GM18861 (cell line): ENCODE results near the gene TMC5.

Experiments used
- ATAC-seq: cut with Tn5 transposase; IDR thresholded peaks from one replicate; pipeline ENCODE4 v1.9.1; 2021; ENCODE audit not compliant: unreplicated experiment

TMC5 gene

GRCh38 chr16:19458722-19459379, 41.2 kb downstream of the TMC5 start:
- no peak for ATAC-seq

GRCh38 chr16:19460397-19460796, 42.7 kb downstream of the TMC5 start:
- no peak for ATAC-seq

GRCh38 chr16:19463468-19464315, 46.0 kb downstream of the TMC5 start:
- ATAC-seq = no peak

DNA sequence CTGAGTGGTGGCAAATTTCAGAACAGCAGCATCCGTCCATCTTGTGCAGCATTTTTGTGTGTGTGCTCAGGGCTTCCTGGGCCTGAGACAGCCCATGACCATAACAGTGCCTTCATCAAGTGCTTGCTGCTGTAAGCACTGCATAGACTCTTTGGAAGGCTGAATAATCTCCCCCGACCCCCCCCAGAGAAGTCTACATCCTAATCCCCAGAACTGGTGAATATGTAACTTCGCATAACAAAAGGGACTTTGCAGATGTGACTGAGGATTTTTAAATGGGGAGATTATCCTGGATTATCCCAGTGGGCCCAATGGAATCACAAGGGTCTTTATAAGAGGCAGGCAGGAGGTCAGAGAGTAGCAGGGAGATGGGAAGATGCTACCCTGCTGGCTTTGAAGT, 50.6 kb downstream of the TMC5 start:
- ATAC-seq = no peak

GRCh38 chr16:19472482-19472881, 54.8 kb downstream of the TMC5 start:
- no peak for ATAC-seq

DNA sequence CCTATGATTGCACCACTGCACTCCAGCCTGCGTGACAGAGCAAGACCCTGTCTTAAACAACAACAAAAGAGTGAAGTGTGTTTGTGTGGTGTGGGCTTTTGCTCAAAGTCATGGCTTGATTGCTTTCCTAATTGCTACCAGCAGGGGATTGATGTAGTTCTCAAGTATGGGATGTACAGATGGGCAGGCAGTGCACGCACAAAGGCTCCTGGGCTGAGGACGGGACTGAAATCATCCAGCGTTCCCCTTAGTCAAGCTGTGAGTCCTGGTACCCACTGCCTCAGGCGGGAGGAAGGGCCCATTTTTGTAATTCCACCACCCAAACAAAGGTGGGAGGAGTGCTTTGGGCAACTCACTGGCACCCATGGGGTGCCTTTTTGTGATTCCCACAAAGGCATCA, 56.9 kb downstream of the TMC5 start:
- ATAC-seq = no peak

DNA sequence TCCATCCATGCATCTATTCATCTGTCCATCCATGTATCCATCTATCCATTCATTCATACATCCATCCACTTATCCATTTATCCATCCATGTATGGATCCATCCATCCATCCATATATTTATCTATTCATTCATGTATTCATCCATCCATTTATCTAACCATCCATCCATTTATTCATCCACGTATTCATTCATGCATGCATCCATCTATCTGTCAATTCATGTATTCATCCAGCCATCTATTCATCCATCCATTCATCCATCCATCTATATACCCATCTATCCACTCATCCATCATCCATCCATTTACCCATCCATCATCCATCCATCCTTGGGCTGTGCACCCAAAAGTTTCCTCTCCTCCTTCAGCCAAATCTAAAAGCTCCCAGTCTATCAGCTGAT, 60.8 kb downstream of the TMC5 start:
- no peak for ATAC-seq

DNA sequence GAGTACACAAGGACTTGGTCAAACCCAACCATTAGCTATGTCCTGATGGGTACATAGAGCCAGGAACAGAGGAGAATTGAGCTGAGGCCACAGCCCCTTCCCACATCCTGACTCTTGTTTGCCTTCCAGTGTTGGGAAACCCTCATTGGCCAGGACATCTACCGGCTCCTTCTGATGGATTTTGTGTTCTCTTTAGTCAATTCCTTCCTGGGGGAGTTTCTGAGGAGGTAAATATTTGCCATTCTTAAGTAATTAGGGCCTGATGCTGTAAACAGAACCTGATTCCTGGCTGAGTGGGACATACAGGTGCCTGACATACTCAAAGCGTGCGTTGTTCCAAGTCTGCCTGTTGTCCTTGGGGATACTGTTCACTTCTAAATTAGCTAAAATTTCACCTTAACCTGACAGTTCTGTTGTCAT, 61.6 kb downstream of the TMC5 start:
- no peak for ATAC-seq

- ATAC-seq = no peak
Observed at GRCh38 chr16:19481296-19481695, 63.6 kb downstream of the TMC5 start.

DNA sequence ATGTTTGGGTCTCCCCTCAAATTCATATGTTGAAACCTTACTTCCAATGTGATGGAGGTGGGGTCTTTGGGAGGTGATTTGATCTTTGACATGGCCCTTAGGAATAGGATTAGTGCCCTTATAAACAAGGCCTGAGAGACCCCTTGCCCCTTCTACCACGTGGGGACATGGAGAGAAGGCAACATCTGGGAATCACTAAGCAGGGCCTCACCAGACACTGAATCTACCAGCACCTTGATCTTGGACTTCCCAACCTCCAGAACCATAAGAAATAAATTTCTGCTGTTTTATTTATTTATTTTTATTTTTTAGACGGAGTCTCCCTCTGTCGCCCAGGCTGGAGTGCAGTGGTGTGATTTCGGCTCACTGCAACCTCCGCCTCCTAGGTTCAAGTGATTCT, 64.1 kb downstream of the TMC5 start:
- ATAC-seq = no peak

- ATAC-seq = no peak
Observed at GRCh38 chr16:19482291-19482690, 64.6 kb downstream of the TMC5 start.

DNA sequence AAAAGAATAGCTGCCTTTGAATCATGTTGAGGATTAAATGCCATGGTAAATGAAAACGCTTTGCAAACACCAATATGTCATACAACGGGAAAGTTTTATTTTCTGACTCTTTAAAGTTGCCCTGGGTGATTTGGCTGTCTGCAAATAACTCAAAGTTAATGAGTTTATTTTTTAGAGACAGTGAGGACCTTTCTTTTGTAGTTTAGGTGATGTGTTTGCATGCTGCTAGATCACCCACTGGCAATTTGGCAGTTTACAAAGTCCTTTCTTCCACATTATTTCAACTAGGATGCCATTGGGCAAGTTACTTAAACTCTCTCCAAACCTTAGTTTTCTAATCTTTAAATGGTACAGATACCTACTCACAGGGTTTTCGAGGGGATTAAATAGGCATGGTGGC, 66.4 kb downstream of the TMC5 start:
- ATAC-seq = no peak

- no peak for ATAC-seq
Observed at GRCh38 chr16:19485611-19486010, 67.9 kb downstream of the TMC5 start.

DNA sequence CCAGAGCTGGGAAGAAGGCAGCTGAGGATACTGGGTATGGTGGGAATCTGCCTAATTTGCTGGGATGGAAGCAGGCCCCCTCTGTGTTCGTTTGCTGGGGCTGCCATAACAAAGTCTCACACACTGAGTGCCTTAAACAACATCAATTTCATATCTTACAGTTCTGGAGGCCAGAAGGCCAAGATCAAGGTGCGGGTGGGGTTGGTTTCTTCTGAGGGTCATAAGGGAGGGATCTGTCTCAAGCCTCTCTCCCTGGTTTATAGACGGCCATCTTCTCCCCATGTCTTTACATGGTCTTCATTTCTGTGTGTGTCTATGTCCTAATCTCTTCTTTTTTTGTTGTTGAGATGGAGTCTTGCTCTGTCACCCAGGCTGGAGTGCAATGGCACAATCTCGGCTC, 68.4 kb downstream of the TMC5 start:
- no peak for ATAC-seq

GRCh38 chr16:19486750-19487325, 69.2 kb downstream of the TMC5 start:
- ATAC-seq = no peak

DNA sequence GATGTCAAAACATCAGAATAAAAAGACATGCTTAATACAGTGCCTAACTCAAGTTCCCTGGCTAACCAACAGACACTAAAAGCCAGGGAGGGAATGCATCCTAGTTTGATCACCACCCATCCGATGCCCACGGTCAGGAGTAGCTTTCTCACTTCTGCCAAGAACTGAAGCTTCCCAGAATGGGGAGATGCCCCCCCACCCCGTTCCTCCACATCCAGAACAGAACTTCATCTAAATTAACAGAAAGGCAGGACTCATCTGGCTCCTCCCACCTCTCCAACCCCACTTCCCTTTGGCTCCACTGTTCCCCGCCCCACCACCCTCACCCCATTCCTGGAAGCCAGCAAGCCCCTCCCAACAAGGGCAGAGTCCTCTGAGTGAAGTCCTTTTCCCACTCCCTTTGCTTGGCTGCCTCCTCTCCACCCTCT, 70.5 kb downstream of the TMC5 start:
- ATAC-seq = no peak

GRCh38 chr16:19490619-19491018, 72.9 kb downstream of the TMC5 start:
- ATAC-seq = no peak

GRCh38 chr16:19497176-19497575, 79.5 kb downstream of the TMC5 start:
- ATAC-seq = no peak

DNA sequence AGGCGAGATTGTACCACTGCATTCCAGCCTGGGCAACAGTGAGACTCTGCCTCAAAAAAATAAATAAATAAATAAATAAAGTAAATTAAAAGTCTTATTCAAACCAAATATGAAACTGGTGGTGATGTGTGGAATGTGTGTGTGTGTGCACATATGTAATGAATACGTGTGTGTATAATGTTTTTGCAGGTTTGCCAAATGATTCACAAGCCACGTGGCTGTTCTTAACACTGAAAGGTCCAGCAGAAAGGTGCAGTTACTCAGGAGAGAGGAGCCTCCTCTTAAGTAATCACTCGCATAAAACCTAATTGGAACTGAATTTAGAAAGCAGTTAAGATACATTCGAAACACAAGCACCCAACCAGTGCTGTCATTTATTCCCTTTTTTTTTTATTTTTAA, 81.3 kb downstream of the TMC5 start:
- ATAC-seq = no peak

GRCh38 chr16:19499481-19499880, 81.8 kb downstream of the TMC5 start:
- no peak for ATAC-seq

DNA sequence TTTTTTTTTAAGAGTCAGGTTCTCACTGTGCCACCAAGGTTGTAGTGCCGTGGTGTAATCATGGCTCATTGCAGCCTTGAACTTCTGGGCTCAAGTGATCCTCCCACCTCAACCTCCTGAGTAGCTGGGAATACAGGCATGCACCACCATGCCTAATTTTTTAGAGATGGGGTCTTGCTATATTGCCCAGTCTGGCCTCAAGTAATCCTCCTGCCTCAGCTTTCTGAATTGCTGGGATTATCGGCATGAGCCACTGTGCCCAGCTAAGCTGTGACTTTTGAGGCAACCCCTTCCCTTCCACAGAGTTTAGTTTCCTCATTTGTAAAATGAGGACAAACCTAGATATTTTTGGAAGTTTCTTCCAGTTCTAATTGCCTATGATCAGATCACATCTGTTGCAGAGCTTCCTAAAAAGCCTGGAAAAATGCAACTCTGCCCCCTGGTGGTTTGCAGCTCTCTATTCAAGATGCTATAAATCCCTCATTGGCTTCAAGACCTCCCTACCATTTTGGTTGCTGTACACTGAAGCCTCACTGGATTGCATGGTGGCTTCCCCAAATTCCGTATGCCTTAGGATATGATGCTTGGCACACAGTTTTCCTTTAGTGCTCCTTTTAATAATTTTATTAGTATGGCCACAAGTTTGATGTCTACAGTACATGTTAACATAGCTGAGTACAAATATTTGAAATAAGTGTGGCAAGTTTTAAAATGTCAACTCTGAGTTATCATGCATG, 84.9 kb downstream of the TMC5 start:
- ATAC-seq = no peak
